ENCODE results near the gene PDE9A. TPM values are rescaled to one million over a fixed set of nuclear protein-coding genes. Genes with fewer than 3 reads are reported as not detected.
A peak's percentile ranks its signal among the peaks of the same experiment; 100 is the strongest.

PDE9A gene
- total and polyA plus RNA-seq, 9 donors: 6.0 to 11.3 (median 9.3) TPM

DNA sequence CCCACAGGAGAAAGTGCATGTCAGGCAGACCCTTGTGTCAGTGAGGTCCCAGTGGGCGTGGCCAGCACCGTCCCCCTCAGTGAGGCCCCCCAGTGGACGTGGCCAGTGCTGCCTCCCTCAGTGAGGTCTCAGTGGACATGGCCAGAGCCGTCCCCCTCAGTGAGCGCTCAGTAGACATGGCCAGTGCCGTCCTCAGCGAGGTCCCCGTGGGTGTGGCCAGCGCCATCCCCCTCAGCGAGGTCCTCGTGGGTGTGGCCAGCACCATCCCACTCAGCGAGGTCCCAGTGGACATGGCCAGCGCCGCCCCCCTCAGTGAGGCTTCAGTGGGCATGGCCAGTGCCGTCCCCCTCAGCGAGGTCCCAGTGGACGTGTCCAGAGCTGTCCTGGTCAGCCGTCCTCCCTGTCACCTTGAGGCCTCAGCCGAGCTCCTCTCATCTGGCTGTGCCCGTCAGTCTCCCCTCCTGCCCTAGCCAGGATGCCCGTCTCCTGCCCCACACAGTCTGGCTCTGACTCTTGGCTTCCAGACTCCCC lies 35.5 kb downstream of the PDE9A start:
- Histone ChIP-seq H3K9me3 (replicated peaks; ENCODE audit: control insufficient read depth, low read depth, low read length) (no peaks in the 10 kb centered on the region), H3K27ac (ENCODE audit: low read length) (no peak overlapping the region), H3K27me3 (ENCODE audit: control insufficient read depth, insufficient read depth, low read length) (no peaks in the 10 kb centered on the region), H3K4me3 (ENCODE audit: low read length) (no peak overlapping the region), H3K36me3 (ENCODE audit: control insufficient read depth, insufficient read depth, low read length) (peaks cover 26% of the 10 kb centered on the region), H3K4me1 (ENCODE audit: control insufficient read depth, insufficient read depth, low read length) (peaks cover 5% of the 10 kb centered on the region)
- WGBS (ENCODE audit: insufficient coverage): 90% methylated on average over 21 of the region's 21 CpGs
- DNase-seq: no peak

- no peak for DNase-seq
- no peaks in the 10 kb centered on the region for H3K9me3 ChIP-seq (replicated peaks; ENCODE audit: control insufficient read depth, low read depth, low read length)
- H3K27ac ChIP-seq (ENCODE audit: low read length): no peak overlapping the region
- peaks cover 28% of the 10 kb centered on the region for H3K36me3 ChIP-seq (ENCODE audit: control insufficient read depth, insufficient read depth, low read length)
- 94% methylated on average over 6 of the region's 6 CpGs for WGBS (ENCODE audit: insufficient coverage)
- H3K4me1 ChIP-seq (ENCODE audit: control insufficient read depth, insufficient read depth, low read length): no peaks in the 10 kb centered on the region
- H3K27me3 ChIP-seq (ENCODE audit: control insufficient read depth, insufficient read depth, low read length): no peaks in the 10 kb centered on the region
- H3K4me3 ChIP-seq (ENCODE audit: low read length): no peak overlapping the region
Measured at GRCh38 chr21:42690586-42690985, 37.2 kb downstream of the PDE9A start.

DNA sequence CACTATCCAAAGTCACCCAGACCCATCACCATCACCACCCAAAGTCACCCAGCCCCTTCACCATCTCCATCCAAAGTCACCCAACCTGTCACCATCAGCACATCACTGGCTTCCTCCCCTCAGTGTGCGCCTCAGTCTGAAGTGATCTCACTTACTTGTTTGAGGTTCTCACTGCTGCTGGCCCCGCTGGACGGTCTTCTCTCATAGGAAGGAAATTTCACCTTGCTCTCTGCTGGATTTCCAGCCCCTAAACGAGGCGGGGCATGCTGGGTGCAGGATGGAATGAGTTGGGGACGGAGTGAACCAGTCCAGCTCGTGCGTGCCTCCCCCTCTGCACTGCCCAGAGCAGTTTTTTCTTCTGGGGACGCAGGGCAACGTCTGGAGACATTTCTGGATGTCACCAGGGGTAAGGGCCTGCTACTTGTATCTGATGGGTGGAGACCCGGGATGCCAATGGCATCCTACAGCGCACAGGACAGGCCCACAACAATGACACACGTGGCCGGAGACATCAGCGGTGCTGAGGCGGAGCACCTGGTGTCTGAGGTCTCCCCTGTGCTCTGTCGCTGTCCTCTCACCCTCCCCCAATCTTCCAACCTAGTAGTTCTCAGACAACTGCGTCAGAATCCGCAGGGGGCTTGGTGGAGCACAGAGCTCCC lies 38.6 kb downstream of the PDE9A start:
- DNase-seq: no peak
- no peak overlapping the region for H3K27ac ChIP-seq (ENCODE audit: low read length)
- H3K36me3 ChIP-seq (ENCODE audit: control insufficient read depth, insufficient read depth, low read length): peaks cover 24% of the 10 kb centered on the region
- H3K4me3 ChIP-seq (ENCODE audit: low read length): no peak overlapping the region
- no peaks in the 10 kb centered on the region for H3K27me3 ChIP-seq (ENCODE audit: control insufficient read depth, insufficient read depth, low read length)
- H3K4me1 ChIP-seq (ENCODE audit: control insufficient read depth, insufficient read depth, low read length): peaks cover 4% of the 10 kb centered on the region
- 93% methylated on average over 16 of the region's 19 CpGs for WGBS (ENCODE audit: insufficient coverage)
- no peaks in the 10 kb centered on the region for H3K9me3 ChIP-seq (replicated peaks; ENCODE audit: control insufficient read depth, low read depth, low read length)

DNA sequence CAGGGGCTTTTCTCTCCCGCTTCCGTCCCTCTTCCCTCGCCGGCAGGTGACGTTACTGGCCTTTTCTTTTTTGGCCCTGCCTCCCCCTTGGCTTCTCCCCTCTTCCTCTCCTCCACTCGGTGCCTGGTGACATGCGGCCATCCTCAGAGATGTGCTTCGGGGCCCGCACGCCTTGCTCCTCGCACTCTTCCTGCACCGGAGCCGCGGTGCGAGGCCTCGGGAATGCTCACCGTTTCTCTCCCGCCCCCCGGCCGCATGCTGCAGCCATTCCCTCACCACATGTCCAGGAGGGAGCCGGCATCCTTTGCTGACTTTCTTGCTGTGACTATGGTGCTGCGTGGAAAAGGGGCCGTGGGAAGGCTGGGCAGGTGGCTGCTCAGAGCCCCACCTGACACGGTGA lies 39.3 kb downstream of the PDE9A start:
- Histone ChIP-seq H3K27ac (ENCODE audit: low read length) (no peak overlapping the region), H3K9me3 (replicated peaks; ENCODE audit: control insufficient read depth, low read depth, low read length) (no peaks in the 10 kb centered on the region), H3K36me3 (ENCODE audit: control insufficient read depth, insufficient read depth, low read length) (peaks cover 26% of the 10 kb centered on the region), H3K4me3 (ENCODE audit: low read length) (no peak overlapping the region), H3K27me3 (ENCODE audit: control insufficient read depth, insufficient read depth, low read length) (no peaks in the 10 kb centered on the region), H3K4me1 (ENCODE audit: control insufficient read depth, insufficient read depth, low read length) (peaks cover 4% of the 10 kb centered on the region)
- WGBS (ENCODE audit: insufficient coverage): 87% methylated on average over 17 of the region's 24 CpGs
- no peak for DNase-seq

DNA sequence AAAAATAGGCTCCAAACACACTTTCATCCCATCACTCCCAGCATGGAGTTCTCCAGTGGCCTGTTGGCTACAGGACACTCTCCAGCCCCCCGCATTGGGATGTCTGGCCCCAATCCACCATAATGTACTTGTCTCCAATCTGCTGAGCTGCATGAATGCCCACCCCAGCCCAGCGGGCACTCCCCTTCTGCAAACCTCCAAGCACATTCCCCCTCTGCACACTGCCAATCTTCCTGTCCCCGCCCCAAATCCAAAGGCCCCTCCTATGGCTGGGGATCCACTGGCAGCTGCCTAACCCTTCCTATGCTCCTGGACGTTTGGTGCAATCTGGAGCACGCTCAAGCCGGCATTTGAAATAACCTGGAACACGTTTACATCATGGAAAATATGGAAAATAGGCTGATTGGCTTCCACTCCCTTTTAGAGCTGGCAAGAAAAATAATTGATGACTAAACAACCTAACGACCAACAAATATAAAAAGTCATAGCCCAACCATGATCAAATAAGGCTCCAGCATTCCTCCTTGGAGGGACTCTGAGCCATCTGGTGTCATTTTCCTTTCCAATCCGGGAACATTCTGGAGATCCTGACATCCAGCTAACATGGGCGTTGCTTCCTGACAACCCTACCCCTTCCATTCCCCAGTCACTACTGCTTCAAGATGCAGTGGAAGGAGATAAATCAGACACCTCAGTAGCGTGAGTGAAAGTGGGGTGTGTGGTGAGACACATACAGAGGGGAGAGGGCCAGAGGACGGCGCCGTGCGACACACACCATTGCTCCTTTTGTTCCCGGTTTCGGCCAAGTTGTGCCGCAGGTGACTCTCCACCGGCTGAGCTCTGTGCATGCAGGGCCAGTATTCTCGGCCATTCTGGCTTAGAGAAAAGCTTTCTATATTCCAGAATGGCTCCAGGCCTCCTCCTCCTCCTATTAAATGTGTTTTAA lies 41.6 kb downstream of the PDE9A start:
- Histone ChIP-seq H3K4me1 (ENCODE audit: control insufficient read depth, insufficient read depth, low read length) (peaks cover 4% of the 10 kb centered on the region), H3K9me3 (replicated peaks; ENCODE audit: control insufficient read depth, low read depth, low read length) (no peaks in the 10 kb centered on the region), H3K27me3 (ENCODE audit: control insufficient read depth, insufficient read depth, low read length) (no peaks in the 10 kb centered on the region), H3K36me3 (ENCODE audit: control insufficient read depth, insufficient read depth, low read length) (peaks cover 24% of the 10 kb centered on the region), H3K4me3 (ENCODE audit: low read length) (no peak overlapping the region), H3K27ac (ENCODE audit: low read length) (no peak overlapping the region)
- DNase-seq: no peak
- 76% methylated on average over 8 of the region's 20 CpGs for WGBS (ENCODE audit: insufficient coverage)

GRCh38 chr21:42695697-42696380 lies 42.4 kb downstream of the PDE9A start:
- Histone ChIP-seq H3K27ac (ENCODE audit: low read length) (no peak overlapping the region), H3K27me3 (ENCODE audit: control insufficient read depth, insufficient read depth, low read length) (no peaks in the 10 kb centered on the region), H3K4me1 (ENCODE audit: control insufficient read depth, insufficient read depth, low read length) (peaks cover 4% of the 10 kb centered on the region), H3K9me3 (replicated peaks; ENCODE audit: control insufficient read depth, low read depth, low read length) (no peaks in the 10 kb centered on the region), H3K36me3 (ENCODE audit: control insufficient read depth, insufficient read depth, low read length) (peaks cover 18% of the 10 kb centered on the region), H3K4me3 (ENCODE audit: low read length) (no peak overlapping the region)
- peak; percentile 82 for DNase-seq
- 55% methylated on average over 2 of the region's 9 CpGs for WGBS (ENCODE audit: insufficient coverage)

- Histone ChIP-seq H3K4me1 (ENCODE audit: control insufficient read depth, insufficient read depth, low read length) (peaks cover 4% of the 10 kb centered on the region), H3K27ac (ENCODE audit: low read length) (no peak overlapping the region), H3K9me3 (replicated peaks; ENCODE audit: control insufficient read depth, low read depth, low read length) (no peaks in the 10 kb centered on the region), H3K27me3 (ENCODE audit: control insufficient read depth, insufficient read depth, low read length) (no peaks in the 10 kb centered on the region), H3K36me3 (ENCODE audit: control insufficient read depth, insufficient read depth, low read length) (peaks cover 13% of the 10 kb centered on the region), H3K4me3 (ENCODE audit: low read length) (no peak overlapping the region)
- DNase-seq: no peak
- WGBS (ENCODE audit: insufficient coverage): 86% methylated on average over 3 of the region's 9 CpGs
Measured at GRCh38 chr21:42696501-42697040, 43.1 kb downstream of the PDE9A start.

DNA sequence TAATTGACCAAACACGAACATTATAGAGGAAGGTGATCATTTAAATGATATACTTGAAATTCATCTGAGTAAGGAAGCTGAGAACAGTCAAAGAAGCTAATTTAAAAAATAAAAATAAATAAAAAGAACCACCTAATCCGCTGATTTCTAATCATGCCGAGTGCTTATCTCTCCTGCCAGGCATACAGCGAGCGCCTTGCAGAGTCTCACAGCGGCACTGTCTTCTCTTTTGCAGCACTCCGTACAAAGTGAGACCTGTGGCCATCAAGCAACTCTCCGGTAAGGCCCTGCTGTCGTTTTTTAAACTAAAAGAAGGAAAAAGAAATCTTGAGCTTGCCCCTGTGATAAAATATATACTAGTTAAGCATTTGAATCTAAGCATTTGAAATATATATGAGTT lies 45.3 kb downstream of the PDE9A start:
- Histone ChIP-seq H3K27me3 (ENCODE audit: control insufficient read depth, insufficient read depth, low read length) (no peaks in the 10 kb centered on the region), H3K9me3 (replicated peaks; ENCODE audit: control insufficient read depth, low read depth, low read length) (peaks cover 5% of the 10 kb centered on the region), H3K36me3 (ENCODE audit: control insufficient read depth, insufficient read depth, low read length) (peaks cover 7% of the 10 kb centered on the region), H3K4me3 (ENCODE audit: low read length) (no peak overlapping the region), H3K27ac (ENCODE audit: low read length) (no peak overlapping the region), H3K4me1 (ENCODE audit: control insufficient read depth, insufficient read depth, low read length) (peaks cover 4% of the 10 kb centered on the region)
- no peak for DNase-seq
- 88% methylated on average over 5 of the region's 9 CpGs for WGBS (ENCODE audit: insufficient coverage)

- WGBS (ENCODE audit: insufficient coverage): 89% methylated on average over 4 of the region's 6 CpGs
- Histone ChIP-seq H3K27ac (ENCODE audit: low read length) (no peak overlapping the region), H3K36me3 (ENCODE audit: control insufficient read depth, insufficient read depth, low read length) (peaks cover 5% of the 10 kb centered on the region), H3K9me3 (replicated peaks; ENCODE audit: control insufficient read depth, low read depth, low read length) (peaks cover 5% of the 10 kb centered on the region), H3K27me3 (ENCODE audit: control insufficient read depth, insufficient read depth, low read length) (no peaks in the 10 kb centered on the region), H3K4me1 (ENCODE audit: control insufficient read depth, insufficient read depth, low read length) (peaks cover 4% of the 10 kb centered on the region), H3K4me3 (ENCODE audit: low read length) (no peak overlapping the region)
- DNase-seq: no peak
Measured at GRCh38 chr21:42699196-42699595, 45.8 kb downstream of the PDE9A start.

Measured in muscle of leg (tissue), 11 donors.